Smooth muscle cell (in vitro differentiated cells): Measurements from ENCODE around the gene IFT172. TPM values are rescaled to one million over a fixed set of nuclear protein-coding genes. Genes with fewer than 3 reads are reported as not detected.

Experiments used
- DNase-seq: peaks from one replicate; lab custom pipeline; 2025; ENCODE audit not compliant: unreplicated experiment; lab: John Stamatoyannopoulos, UW
- H2AFZ ChIP-seq: fragments of 200-600 bp; sonication (generic); 2 replicates; pipeline ENCODE4 v1.6.0; 2016; ENCODE audit warnings: antibody characterized with exemption, low read depth, mild to moderate bottlenecking
- H3F3A ChIP-seq: fragments of 200-600 bp; sonication (generic); 2 replicates; pipeline ENCODE4 v1.6.0; 2017; ENCODE audit warnings: antibody characterized with exemption, low read depth
- H3K27ac ChIP-seq: fragments of 200-600 bp; sonication (generic); 2 replicates; pipeline ENCODE4 v1.5.1; 2016; ENCODE audit warnings: low read depth, mild to moderate bottlenecking
- H3K27me3 ChIP-seq: fragments of 200-600 bp; sonication (generic); 2 replicates; pipeline ENCODE4 v1.6.1; 2016; ENCODE audit warnings: low read depth, mild to moderate bottlenecking
- H3K36me3 ChIP-seq: fragments of 200-600 bp; sonication (generic); 2 replicates; pipeline ENCODE4 v1.5.1; 2016; ENCODE audit warnings: low read depth
- H3K4me1 ChIP-seq: fragments of 200-600 bp; sonication (generic); 2 replicates; pipeline ENCODE4 v1.5.1; 2016; ENCODE audit warnings: low read depth
- H3K4me2 ChIP-seq: fragments of 200-600 bp; sonication (generic); 2 replicates; pipeline ENCODE4 v1.6.0; 2016; ENCODE audit warnings: mild to moderate bottlenecking
- H3K4me3 ChIP-seq: fragments of 200-600 bp; sonication (generic); 2 replicates; pipeline ENCODE4 v1.5.1; 2016; ENCODE audit warnings: mild to moderate bottlenecking
- H3K79me2 ChIP-seq: fragments of 200-600 bp; sonication (generic); 2 replicates; pipeline ENCODE4 v1.6.0; 2016; ENCODE audit warnings: low read depth, mild to moderate bottlenecking
- H3K9ac ChIP-seq: fragments of 200-600 bp; sonication (generic); 2 replicates; pipeline ENCODE4 v1.6.0; 2016; ENCODE audit warnings: low read depth
- H3K9me3 ChIP-seq: fragments of 200-600 bp; sonication (generic); replicated peaks from 2 replicates; pipeline ENCODE4 v1.5.1; 2016; ENCODE audit warnings: low read depth
- H4K20me1 ChIP-seq: fragments of 200-600 bp; sonication (generic); 2 replicates; pipeline ENCODE4 v1.6.0; 2016; ENCODE audit warnings: low read depth
- CTCF ChIP-seq: fragments of 200-600 bp; sonication (generic); IDR thresholded peaks from 2 replicates; pipeline ENCODE4 v1.5.1; 2017; ENCODE audit warnings: borderline replicate concordance, mild to moderate bottlenecking, antibody characterized with exemption; ENCODE audit not compliant: insufficient read depth, poor library complexity, severe bottlenecking
- WGBS: methylation state at CpG from one replicate; pipeline ENCODE4 v1.1.7; 2016; ENCODE audit warnings: low lambda C conversion rate; 5-methylcytosine and 5-hydroxymethylcytosine counted together
- polyA plus RNA-seq: library from polyadenylated mRNA; unstranded; fragments of >200 nt; fragmentation: Nextera tagmentation; extraction: Ambion mirVana; gene quantifications from 2 replicates; pipeline ENCODE4 v1.2.1, GENCODE V29; 2016
- small RNA-seq: library from RNA; depleted of rRNA; stranded (forward); fragments of <200 nt; gene quantifications from one replicate; pipeline ENCODE3, GENCODE V24; 2014
- total RNA-seq: library from RNA; depleted of rRNA; stranded (reverse); fragments of >200 nt; gene quantifications from 2 replicates; pipeline ENCODE4 v1.2.3, GENCODE V29; 2014

Gene IFT172
- total and polyA plus RNA-seq, 2 experiments from 2014 or later, result 12.5 to 26.3 TPM

GRCh38 chr2:27398962-27399361, 90.6 kb downstream of the IFT172 start:
- Histone ChIP-seq H3K79me2 (peaks cover 100% of the 10 kb centered on the region), H4K20me1 (peaks cover 75% of the 10 kb centered on the region), H3K4me1 (no peaks in the 10 kb centered on the region), H3K9ac (no peak overlapping the region), H3K27me3 (no peaks in the 10 kb centered on the region), H3K36me3 (no peaks in the 10 kb centered on the region), H3K9me3 (no peaks in the 10 kb centered on the region), H3F3A (no peaks in the 10 kb centered on the region), H3K4me2 (no peak overlapping the region), H3K27ac (no peak overlapping the region), H3K4me3 (no peak overlapping the region), H2AFZ (no peak overlapping the region)
- TF ChIP-seq CTCF, result no peak
- DNase-seq, result no peak
- WGBS, result 97% methylated on average over 5 of the region's 5 CpGs

Small RNA genes within 50 kb of the gene (small RNA-seq; reads per million reads assigned to genes)
- not detected for gene RNU6-986P

Other genes starting within 250 kb of the IFT172 start
- gene SLC30A3, start 226.7 kb downstream of the IFT172 start, total RNA-seq, result not detected in 2 replicates
- gene SLC30A3, start 226.7 kb downstream of the IFT172 start, polyA plus RNA-seq, result 0.17 TPM in 1 of 2 replicates, not detected in the other
- not detected in 2 replicates for gene DNAJC5G, start 214.3 kb downstream of the IFT172 start, total RNA-seq
- not detected in 2 replicates for gene DNAJC5G, start 214.3 kb downstream of the IFT172 start, polyA plus RNA-seq
- 0.22 TPM in 1 of 2 replicates, not detected in the other for gene TRIM54, start 207.3 kb downstream of the IFT172 start, total RNA-seq
- 0.80 TPM in 1 of 2 replicates, not detected in the other for gene TRIM54, start 207.3 kb downstream of the IFT172 start, polyA plus RNA-seq
- 0.36 and 0.54 TPM in 2 replicates for gene UCN, start 181.3 kb downstream of the IFT172 start, total RNA-seq
- gene UCN, start 181.3 kb downstream of the IFT172 start, polyA plus RNA-seq, result 2.7 and 3.6 TPM in 2 replicates
- gene MPV17, start 166.6 kb downstream of the IFT172 start, total RNA-seq, result 87.1 and 114 TPM in 2 replicates
- 117 and 128 TPM in 2 replicates for gene MPV17, start 166.6 kb downstream of the IFT172 start, polyA plus RNA-seq
- 37.7 and 42.3 TPM in 2 replicates for gene GTF3C2, start 133.0 kb downstream of the IFT172 start, total RNA-seq
- gene GTF3C2, start 133.0 kb downstream of the IFT172 start, polyA plus RNA-seq, result 40.3 and 53.8 TPM in 2 replicates
- 30.6 and 36.4 TPM in 2 replicates for gene EIF2B4, start 119.4 kb downstream of the IFT172 start, total RNA-seq
- gene EIF2B4, start 119.4 kb downstream of the IFT172 start, polyA plus RNA-seq, result 70.2 and 80.0 TPM in 2 replicates
- gene SNX17, start 119.1 kb downstream of the IFT172 start, total RNA-seq, result 84.5 and 88.4 TPM in 2 replicates
- 128 and 155 TPM in 2 replicates for gene SNX17, start 119.1 kb downstream of the IFT172 start, polyA plus RNA-seq
- 6.5 and 7.6 TPM in 2 replicates for gene ZNF513, start 109.0 kb downstream of the IFT172 start, total RNA-seq
- gene ZNF513, start 109.0 kb downstream of the IFT172 start, polyA plus RNA-seq, result 15.7 and 21.3 TPM in 2 replicates
- 30.2 and 32.8 TPM in 2 replicates for gene PPM1G, start 80.2 kb downstream of the IFT172 start, total RNA-seq
- gene PPM1G, start 80.2 kb downstream of the IFT172 start, polyA plus RNA-seq, result 48.7 and 60.0 TPM in 2 replicates
- 134 and 145 TPM in 2 replicates for gene NRBP1, start 61.1 kb downstream of the IFT172 start, total RNA-seq
- 195 and 197 TPM in 2 replicates for gene NRBP1, start 61.1 kb downstream of the IFT172 start, polyA plus RNA-seq
- 1.7 and 2.9 TPM in 2 replicates for gene KRTCAP3, start 47.4 kb downstream of the IFT172 start, total RNA-seq
- gene KRTCAP3, start 47.4 kb downstream of the IFT172 start, polyA plus RNA-seq, result 3.2 and 9.2 TPM in 2 replicates
- 6.7 and 8.8 TPM in 2 replicates for gene FNDC4, start 5.5 kb upstream of the IFT172 start, total RNA-seq
- 20.3 and 24.1 TPM in 2 replicates for gene FNDC4, start 5.5 kb upstream of the IFT172 start, polyA plus RNA-seq
- gene GCKR, start 7.1 kb upstream of the IFT172 start, total RNA-seq, result not detected in 2 replicates
- gene GCKR, start 7.1 kb upstream of the IFT172 start, polyA plus RNA-seq, result 0.48 and 0.70 TPM in 2 replicates
- gene ZNF512, start 93.3 kb upstream of the IFT172 start, total RNA-seq, result 15.6 and 18.6 TPM in 2 replicates
- 12.2 and 13.6 TPM in 2 replicates for gene ZNF512, start 93.3 kb upstream of the IFT172 start, polyA plus RNA-seq
- 0.81 and 6.3 TPM in 2 replicates for gene CCDC121, start 139.3 kb upstream of the IFT172 start, total RNA-seq
- 1.7 and 3.4 TPM in 2 replicates for gene CCDC121, start 139.3 kb upstream of the IFT172 start, polyA plus RNA-seq
- gene GPN1, start 139.3 kb upstream of the IFT172 start, total RNA-seq, result 39.0 and 51.6 TPM in 2 replicates
- 52.7 and 54.0 TPM in 2 replicates for gene GPN1, start 139.3 kb upstream of the IFT172 start, polyA plus RNA-seq
- gene SUPT7L, start 173.9 kb upstream of the IFT172 start, total RNA-seq, result 27.6 and 29.8 TPM in 2 replicates
- gene SUPT7L, start 173.9 kb upstream of the IFT172 start, polyA plus RNA-seq, result 18.9 and 27.9 TPM in 2 replicates
- gene SLC4A1AP, start 174.1 kb upstream of the IFT172 start, total RNA-seq, result 27.5 and 28.7 TPM in 2 replicates
- 26.2 and 29.7 TPM in 2 replicates for gene SLC4A1AP, start 174.1 kb upstream of the IFT172 start, polyA plus RNA-seq